ENCODE data around the gene SPATA21.
"Not testable (repeated sequence)": the region's sequence is repeated elsewhere in the genome, so short reads cannot be mapped to it uniquely, and the experiment has no call there.

Gene SPATA21

DNA sequence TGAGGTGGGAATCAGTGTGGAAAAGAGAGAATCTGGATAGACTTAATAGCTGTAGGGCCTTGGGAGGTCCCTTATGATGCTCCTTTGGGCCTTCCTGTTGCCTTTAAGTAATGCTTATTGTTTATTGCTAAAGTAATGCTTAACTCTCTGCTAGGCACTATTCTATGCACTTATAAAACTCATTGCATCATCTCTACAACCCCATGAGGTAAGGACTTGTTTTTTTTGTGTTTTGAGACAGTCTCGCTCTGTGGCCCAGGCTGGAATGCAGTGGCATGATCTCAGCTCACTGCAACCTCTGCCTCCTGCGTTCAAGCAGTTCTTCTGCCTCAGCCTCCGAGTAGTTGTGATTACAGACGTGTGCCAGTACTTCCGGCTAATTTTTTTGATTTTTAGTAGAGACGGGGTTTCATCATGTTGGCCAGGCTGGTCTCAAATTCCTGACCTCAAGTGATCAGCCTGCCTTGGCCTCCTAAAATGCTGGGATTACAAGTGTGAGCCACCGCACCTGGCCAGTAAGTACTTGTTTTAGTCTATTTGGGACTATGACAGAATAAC is 25.6 kb upstream of the SPATA21 start:
- FAIRE-seq (no peak), DNase-seq (ENCODE audit: insufficient read length, low spot score) (no peak)
- no peak for TF ChIP-seq POLR2A (IDR thresholded peaks at IDR 0.05; ENCODE audit: low read depth, low read length)

DNA sequence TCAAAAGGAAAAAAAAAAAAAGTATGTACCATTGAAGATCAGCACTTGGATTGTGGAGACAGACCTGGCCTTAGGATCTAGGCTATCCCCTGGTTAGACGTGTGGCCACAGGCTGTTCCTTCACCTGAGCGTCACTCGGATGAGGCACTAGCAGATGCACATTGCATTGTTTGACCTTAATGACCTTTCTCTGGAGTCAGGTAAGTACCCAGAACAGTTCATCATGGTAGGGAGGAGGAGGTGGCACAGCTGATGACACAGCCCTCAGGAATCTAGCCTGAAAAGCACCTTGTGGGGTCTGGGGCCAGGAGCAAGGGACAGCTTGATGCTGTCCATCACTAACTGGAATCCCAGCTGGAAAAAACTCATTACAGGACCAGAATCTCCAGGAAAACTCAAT is 24.5 kb upstream of the SPATA21 start:
- FAIRE-seq, result no peak
- no peak for TF ChIP-seq POLR2A (IDR thresholded peaks at IDR 0.05; ENCODE audit: low read depth, low read length)

DNA sequence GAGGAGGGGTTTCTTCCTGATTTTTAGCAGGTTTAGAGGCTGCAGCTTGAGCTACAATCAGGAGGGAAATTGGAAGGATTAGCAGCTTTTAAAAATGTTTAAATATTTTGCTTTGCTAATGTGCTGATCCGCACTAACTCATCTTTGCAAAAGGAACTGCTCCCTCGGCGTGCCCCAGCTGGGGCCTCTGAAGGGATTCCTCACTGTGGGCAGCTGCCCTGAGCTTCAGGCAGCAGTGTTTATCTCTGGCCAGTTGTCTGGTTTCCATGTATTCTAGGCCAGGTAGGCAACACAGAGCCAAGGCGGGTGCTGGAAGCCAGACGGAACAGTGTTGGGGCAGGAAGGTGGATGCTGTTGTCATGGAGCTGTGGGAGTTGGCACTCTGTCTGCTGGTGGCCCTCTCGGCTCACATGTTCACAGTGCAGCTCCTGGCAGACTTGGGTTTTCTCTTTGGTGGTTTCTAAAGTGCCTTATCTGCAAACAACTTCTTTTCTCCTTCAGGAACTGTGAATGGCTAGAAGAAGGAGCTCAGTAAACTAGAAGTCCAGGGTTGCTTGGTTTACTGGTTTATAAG is 22.2 kb upstream of the SPATA21 start:
- no peak for DNase-seq (ENCODE audit: insufficient read length, low spot score)
- no peak for FAIRE-seq
- no peak for TF ChIP-seq POLR2A (IDR thresholded peaks at IDR 0.05; ENCODE audit: low read depth, low read length)

More for the DNA sequence above, 24.5 kb upstream of the SPATA21 start:
- no peak for DNase-seq (ENCODE audit: insufficient read length, low spot score)

DNA sequence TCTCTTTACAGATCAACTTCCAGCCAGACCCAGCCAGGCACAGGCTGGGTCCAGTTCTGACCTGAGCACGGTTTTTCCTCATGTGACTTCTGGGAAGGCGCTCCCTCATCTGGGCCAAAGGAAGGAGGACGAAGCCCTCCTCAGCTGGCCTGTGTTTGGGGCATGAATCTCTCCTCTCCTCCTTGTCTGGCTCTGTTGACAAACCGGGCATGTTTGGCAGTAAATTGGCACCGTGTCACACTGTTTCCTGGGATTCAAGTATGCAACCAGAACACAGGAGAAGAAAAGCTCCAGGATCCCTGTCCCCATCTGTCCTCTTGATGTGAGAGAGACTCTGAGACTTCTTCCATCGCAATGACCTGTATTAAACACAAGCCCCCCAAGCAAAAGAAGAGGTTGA is 21.6 kb upstream of the SPATA21 start:
- DNase-seq (ENCODE audit: insufficient read length, low spot score) (no peak), FAIRE-seq (no peak)
- no peak for TF ChIP-seq POLR2A (IDR thresholded peaks at IDR 0.05; ENCODE audit: low read depth, low read length)

DNA sequence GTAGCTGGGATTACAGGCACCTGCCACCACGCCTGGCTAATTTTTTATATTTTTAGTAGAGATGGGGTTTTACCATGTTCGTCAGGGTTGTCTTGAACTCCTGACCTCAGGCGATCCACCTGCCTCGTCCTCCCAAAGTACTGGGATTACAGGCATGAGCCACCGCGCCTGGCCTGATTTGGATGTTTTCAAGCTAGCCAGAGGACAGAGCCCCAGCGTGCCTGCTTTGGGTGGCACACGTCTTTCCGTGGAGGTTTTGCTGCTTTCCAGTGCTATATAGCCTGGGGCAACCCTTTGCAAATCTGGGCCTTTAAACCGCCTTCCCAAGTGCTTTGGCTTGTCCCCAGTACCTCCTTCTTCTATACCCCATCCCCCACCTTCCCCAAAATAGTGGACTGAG is 18.9 kb upstream of the SPATA21 start:
- FAIRE-seq; DNase-seq (ENCODE audit: insufficient read length, low spot score): not testable (repeated sequence)

DNA sequence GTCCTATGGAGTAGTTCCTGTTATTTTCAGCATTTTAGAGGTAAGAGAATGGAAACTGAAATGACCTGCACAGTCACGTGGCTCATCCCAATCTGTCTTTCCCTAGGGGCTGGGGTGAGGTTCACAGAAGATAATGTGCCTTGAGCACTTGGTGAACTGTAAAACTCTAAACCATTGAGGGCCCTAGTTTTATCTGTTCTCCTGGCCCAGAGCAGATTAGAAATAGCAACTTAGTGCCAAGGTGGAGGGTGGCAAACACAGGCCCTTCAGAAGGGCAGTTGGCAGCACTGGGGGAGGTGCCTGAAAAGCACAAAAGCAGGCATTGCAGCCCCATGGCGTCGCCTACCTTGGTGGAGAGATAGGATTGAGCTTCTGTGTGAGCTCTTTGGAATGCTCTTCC is 17.7 kb upstream of the SPATA21 start:
- DNase-seq (ENCODE audit: insufficient read length, low spot score); FAIRE-seq: not testable (repeated sequence)

DNA sequence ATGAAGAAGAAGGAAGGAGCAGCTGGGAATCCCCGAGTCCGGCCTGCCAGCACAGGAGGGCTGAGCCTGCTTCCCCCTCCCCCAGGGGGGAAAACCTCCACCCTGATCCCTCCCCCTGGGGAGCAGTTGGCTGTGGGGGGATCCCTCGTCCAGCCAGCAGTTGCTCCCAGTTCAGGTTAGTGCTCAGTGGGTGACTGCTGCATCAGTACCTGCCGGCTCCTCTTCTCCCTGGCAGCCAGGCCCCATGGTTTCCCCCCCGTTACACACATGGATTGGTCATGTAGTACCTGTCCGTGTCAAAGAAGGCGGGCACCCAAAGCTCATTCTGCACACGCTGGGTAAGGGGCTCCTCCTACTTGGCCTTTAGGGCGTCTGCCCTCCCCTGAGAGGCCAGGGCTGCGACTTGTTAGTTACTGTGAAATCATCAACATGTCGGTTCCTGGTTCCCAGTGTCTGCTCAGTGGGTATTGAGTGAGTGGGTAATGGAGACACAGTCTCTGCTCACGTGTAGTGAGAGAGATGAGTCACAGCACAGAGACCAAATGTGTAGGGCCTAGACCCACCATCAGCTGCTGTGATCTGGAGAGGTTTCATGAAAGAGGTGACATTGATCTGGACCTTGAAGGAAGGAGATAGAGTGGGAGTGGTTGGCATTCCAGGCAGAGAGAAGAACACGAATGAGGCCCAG is 14.8 kb upstream of the SPATA21 start:
- FAIRE-seq, result no peak
- no peak for TF ChIP-seq POLR2A (IDR thresholded peaks at IDR 0.05; ENCODE audit: low read depth, low read length)

DNA sequence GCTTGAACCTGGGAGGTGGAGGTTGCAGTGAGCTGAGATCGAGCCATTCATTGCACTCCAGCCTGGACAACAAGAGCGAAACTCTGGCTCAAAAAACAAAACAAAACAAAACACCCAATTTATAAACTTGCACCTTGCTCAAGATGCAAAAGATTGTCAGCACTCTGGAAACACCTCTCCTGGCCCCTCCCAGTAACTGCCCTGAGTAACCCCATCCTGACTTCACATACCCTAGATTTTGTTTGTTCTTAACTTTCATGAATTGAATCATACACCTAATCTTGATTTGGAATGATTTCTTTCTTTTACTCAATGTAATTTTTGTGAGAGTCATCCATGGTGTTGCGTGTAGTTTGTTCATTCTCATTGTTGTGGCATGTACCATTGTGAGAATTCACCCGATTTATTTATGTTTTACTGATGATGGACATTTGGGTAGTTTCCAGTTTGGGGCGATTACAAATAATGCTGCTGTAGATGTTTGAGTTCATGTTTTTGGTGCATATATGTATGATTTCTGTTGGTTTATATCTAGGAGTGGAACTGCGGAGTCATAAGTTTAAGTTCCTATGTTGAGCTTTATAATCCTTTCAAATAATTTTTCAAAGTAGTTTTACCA is 13.7 kb upstream of the SPATA21 start:
- no peak for DNase-seq (ENCODE audit: insufficient read length, low spot score)
- no peak for FAIRE-seq
- no peak for TF ChIP-seq POLR2A (IDR thresholded peaks at IDR 0.05; ENCODE audit: low read depth, low read length)

More for the DNA sequence above, 14.8 kb upstream of the SPATA21 start:
- DNase-seq (ENCODE audit: insufficient read length, low spot score), result no peak

DNA sequence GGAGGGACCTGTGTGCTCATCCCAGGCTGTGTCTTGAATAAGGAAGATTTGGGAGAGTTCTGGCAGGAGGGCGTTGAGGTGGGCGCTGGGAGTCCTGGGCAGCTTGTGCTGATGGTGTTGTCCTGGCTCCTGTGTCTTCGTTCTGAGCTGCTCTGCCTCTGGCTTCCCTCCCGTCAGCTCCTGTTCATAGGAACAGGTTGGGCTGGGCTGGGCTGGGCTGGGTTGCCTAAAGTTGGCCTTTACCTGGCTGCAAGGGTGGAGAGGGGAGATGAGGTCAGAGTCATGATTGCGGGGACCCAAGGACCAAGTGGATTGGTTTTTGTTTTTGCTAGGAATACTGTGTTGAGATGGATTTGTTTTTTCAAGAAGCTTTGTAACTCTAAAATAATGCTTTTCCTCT is 12.4 kb upstream of the SPATA21 start:
- FAIRE-seq (no peak), DNase-seq (ENCODE audit: insufficient read length, low spot score) (no peak)
- no peak for TF ChIP-seq POLR2A (IDR thresholded peaks at IDR 0.05; ENCODE audit: low read depth, low read length)

DNA sequence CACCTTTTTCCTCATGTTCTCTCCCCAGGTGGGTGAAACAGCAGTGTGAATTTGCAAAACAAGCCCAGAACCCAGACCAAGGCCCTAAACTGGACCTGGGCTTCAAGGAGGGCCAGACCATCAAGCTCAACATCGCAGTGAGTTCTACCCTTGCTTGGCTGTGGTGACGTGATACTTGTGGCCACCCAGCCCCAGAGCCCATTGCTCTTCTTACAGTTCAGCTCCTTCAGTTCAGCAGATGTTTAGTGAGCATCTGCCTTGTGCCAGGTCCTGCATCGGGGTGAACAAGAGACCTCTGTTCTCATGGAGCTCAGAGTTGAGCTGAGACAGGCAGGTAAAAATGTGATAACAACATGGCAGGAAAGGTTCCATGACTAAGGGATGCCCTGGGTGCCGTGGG is 11.8 kb upstream of the SPATA21 start:
- TF ChIP-seq POLR2A (IDR thresholded peaks at IDR 0.05; ENCODE audit: low read depth, low read length), result no peak
- DNase-seq (ENCODE audit: insufficient read length, low spot score) (no peak), FAIRE-seq (no peak)

DNA sequence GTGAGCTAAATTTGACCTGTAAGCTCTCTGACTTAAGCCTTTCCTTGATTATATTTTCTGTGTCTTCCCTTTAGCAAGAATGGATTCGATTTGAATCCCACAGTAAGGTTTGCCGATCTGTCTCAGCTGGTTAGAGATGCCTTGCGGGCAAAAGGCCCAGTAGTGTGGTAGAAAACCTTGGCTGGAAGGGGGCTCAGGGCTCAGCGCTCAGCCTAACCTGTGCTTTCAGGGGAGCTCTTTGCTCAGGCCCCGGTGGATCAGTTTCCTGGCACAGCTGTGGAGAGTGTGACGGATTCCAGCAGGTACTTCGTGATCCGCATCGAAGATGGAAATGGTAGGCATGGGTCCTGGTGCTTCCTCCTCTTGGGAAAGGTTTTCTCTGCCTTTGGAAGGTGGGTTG is 10.4 kb upstream of the SPATA21 start:
- no peak for TF ChIP-seq POLR2A (IDR thresholded peaks at IDR 0.05; ENCODE audit: low read depth, low read length)
- FAIRE-seq, result no peak
- no peak for DNase-seq (ENCODE audit: insufficient read length, low spot score)

DNA sequence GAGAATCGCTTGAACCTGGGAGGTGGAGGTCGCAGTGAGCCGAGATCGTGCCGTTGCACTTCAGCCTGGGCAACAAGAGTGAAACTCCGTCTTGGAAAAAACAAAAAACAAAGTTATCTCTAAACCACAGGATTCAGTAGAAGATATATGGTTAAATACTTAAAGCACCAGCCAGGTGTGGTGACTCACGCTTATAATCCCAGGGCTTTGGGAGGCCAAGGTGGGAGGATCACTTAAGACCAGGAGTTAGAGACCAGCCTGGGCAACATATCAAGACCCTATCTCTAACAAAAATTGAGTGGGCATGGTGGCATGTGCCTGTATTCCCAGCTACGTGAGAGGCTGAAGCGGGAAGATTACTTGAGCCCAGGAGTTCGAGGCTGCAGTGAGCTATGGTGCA is 8.9 kb upstream of the SPATA21 start:
- no peak for DNase-seq (ENCODE audit: insufficient read length, low spot score)
- FAIRE-seq, result no peak
- no peak for TF ChIP-seq POLR2A (IDR thresholded peaks at IDR 0.05; ENCODE audit: low read depth, low read length)

DNA sequence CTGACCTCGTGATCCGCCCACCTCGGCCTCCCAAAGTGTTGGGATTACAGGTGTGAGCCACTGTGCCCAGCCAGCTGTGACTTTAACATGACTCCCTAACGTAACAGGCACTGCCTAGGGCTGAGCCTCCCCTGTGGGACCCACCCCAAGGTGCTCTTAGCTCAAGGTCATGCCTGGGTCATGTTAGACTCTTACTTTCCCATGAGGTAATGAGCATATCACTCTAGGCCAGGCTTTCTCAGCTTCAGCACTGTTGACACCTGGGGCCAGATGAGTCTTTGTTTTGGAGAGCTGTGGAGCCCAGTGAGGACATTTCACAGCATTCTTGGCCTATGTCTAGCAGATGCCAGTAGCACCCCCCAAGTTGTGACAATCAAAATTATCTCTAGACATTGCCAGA is 7.8 kb upstream of the SPATA21 start:
- no peak for FAIRE-seq
- TF ChIP-seq POLR2A (IDR thresholded peaks at IDR 0.05; ENCODE audit: low read depth, low read length), result no peak
- no peak for DNase-seq (ENCODE audit: insufficient read length, low spot score)

DNA sequence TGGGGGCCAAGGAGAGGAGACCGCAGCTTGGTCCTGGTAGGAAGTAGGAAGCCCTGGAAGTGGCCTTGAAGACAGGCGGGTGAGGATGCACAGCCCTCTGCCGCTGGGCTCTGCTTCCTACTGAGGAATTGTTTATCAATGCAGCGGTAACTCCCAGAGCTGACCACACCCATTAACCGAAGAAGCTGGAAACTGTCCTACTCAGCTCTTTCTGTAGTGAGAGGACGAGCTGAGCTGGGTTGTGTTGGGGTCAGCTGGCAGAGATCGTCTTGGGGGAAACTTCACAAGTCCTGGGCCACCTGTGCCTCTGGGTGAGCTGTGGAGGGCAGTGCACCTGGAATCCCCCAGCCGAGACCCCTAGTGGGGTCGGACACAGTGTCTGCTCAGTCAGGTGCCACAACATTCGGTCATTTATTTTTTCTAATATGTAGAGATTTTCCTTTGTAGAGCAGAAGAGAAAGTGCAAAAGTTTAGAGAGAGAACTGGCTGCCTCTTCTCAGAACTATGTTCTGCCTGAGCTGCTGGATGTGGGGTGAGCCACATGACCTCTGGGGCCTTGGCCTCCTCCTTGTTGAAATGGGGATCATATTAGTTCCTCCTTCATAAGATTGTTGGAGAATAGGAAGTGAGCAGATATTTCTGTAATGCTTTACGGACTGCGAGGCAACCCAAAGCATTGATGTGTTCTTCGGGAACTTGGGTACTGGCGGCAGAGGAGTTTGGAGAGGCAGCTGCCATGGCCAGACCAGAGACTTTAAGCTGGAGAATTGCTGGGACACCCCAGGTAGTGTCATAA is 6.9 kb upstream of the SPATA21 start:
- DNase-seq (ENCODE audit: insufficient read length, low spot score) (no peak), FAIRE-seq (no peak)
- no peak for TF ChIP-seq POLR2A (IDR thresholded peaks at IDR 0.05; ENCODE audit: low read depth, low read length)
